Measurements from ENCODE around the gene ADCY9. TPM values are rescaled to one million over a fixed set of nuclear protein-coding genes. Genes with fewer than 3 reads are reported as not detected.

The ADCY9 gene
- total RNA-seq, 1 donor from 2014 or later, result 30.4 TPM

DNA sequence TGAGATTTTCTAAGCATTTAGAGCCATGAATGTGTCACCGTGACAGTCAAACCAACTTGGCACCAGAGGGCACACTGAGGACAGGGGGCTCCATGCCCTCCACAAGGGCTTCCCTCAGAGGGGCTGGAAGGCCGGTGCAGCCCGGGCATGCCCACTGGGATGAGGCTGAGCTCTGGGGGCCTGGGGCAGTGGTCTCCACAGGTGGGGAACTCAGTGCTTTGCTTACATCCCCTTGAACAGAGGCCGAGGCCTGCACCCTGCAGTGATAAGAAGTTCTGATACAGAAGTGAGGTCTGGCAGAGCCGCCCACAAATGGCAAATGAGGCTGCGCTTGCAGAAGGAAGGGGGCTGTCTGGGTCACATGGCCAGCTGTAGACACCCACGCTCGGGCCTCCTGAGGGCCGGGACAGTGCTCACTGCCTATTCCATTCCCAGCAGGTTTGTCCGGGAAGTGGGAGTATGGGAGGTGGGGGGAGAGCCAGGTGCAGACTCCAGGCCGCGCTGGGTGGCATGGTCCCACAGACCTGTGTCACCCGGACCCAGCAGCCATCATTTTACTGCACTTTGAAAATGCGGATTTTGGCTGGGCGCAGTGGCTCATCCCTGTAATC lies 118.9 kb downstream of the ADCY9 start:
- TF ChIP-seq, protein P1, sequence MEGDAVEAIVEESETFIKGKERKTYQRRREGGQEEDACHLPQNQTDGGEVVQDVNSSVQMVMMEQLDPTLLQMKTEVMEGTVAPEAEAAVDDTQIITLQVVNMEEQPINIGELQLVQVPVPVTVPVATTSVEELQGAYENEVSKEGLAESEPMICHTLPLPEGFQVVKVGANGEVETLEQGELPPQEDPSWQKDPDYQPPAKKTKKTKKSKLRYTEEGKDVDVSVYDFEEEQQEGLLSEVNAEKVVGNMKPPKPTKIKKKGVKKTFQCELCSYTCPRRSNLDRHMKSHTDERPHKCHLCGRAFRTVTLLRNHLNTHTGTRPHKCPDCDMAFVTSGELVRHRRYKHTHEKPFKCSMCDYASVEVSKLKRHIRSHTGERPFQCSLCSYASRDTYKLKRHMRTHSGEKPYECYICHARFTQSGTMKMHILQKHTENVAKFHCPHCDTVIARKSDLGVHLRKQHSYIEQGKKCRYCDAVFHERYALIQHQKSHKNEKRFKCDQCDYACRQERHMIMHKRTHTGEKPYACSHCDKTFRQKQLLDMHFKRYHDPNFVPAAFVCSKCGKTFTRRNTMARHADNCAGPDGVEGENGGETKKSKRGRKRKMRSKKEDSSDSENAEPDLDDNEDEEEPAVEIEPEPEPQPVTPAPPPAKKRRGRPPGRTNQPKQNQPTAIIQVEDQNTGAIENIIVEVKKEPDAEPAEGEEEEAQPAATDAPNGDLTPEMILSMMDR (IDR thresholded peaks at IDR 0.05; ENCODE audit: partially characterized antibody, unreplicated experiment), result no peak
- H3K9me3 Mint-ChIP-seq (ENCODE audit: unreplicated experiment), result no peaks in the 10 kb centered on the region
- H3K27me3 Mint-ChIP-seq (ENCODE audit: unreplicated experiment), result peaks cover 1% of the 10 kb centered on the region
- no peak overlapping the region for H3K4me3 Mint-ChIP-seq (ENCODE audit: unreplicated experiment)
- no peaks in the 10 kb centered on the region for H3K36me3 Mint-ChIP-seq (ENCODE audit: unreplicated experiment)
- peaks cover 29% of the 10 kb centered on the region for H3K4me1 Mint-ChIP-seq (ENCODE audit: low read depth, unreplicated experiment)
- DNase-seq, result no peak
- no peak overlapping the region for H3K27ac Mint-ChIP-seq (ENCODE audit: unreplicated experiment)

DNA sequence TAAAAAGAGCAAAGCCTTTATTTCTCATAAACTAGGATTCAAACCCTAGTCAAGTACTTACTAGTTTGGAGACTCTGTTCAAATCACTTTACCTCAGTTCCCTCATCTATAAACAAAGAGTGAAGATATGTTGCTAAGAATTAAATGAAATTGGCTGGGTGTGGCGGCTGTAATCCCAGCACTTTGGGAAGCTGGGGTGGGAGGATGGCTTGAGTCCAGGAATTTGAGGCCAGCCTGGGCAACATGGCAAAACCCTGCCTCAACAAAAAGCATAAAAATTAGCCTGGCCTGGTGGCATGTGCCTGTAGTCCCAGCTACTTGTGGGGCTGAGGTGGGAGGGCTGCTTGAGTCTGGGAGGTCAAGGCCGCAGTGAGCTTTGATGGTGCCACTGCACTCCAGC lies 121.2 kb downstream of the ADCY9 start:
- Mint-ChIP-seq H3K4me1 (ENCODE audit: low read depth, unreplicated experiment) (peaks cover 18% of the 10 kb centered on the region), H3K4me3 (ENCODE audit: unreplicated experiment) (no peak overlapping the region), H3K36me3 (ENCODE audit: unreplicated experiment) (no peaks in the 10 kb centered on the region), H3K27me3 (ENCODE audit: unreplicated experiment) (peaks cover 1% of the 10 kb centered on the region), H3K27ac (ENCODE audit: unreplicated experiment) (no peak overlapping the region), H3K9me3 (ENCODE audit: unreplicated experiment) (peaks cover 1% of the 10 kb centered on the region)
- DNase-seq, result no peak
- TF ChIP-seq, protein P1 (IDR thresholded peaks at IDR 0.05; ENCODE audit: partially characterized antibody, unreplicated experiment), result no peak

DNA sequence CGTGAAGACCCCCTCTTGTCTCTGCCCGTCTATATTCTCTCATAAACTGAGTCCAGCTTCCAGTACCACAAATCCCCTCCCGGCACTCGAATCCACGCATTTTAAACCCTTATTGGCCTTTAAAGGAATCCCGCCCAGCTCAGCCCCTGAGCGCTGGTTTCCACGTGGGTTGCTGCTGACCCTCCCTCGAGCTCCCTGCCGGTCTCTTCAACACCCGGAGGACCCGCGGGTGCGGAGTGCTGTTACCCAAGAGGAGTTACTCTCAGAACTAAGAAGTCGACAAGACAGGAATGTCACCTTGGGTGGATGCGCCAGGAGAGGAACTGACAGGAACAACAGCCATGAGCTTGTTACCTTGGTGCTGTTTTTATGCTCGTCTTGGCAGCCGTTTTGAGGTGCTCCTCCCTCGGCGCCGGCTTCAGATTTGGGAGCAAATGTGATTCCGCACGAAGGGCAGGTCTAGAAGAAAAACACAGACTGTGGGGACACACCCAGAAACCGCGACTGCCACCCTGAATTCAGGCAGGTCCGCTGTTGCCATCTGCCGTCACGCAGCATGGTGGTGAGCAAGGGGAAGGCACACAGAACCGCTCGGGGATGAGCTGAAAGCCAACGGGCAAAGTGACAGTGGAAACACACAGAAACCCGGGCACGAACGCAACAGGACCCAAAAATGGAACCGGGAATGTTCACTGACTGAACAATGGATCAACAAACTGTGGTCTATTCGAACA lies 123.0 kb downstream of the ADCY9 start:
- Mint-ChIP-seq H3K4me1 (ENCODE audit: low read depth, unreplicated experiment) (peaks cover 8% of the 10 kb centered on the region), H3K9me3 (ENCODE audit: unreplicated experiment) (peaks cover 1% of the 10 kb centered on the region), H3K27me3 (ENCODE audit: unreplicated experiment) (no peaks in the 10 kb centered on the region), H3K36me3 (ENCODE audit: unreplicated experiment) (no peaks in the 10 kb centered on the region), H3K27ac (ENCODE audit: unreplicated experiment) (no peak overlapping the region), H3K4me3 (ENCODE audit: unreplicated experiment) (no peak overlapping the region)
- no peak for DNase-seq
- TF ChIP-seq, protein P1 (IDR thresholded peaks at IDR 0.05; ENCODE audit: partially characterized antibody, unreplicated experiment), result no peak

DNA sequence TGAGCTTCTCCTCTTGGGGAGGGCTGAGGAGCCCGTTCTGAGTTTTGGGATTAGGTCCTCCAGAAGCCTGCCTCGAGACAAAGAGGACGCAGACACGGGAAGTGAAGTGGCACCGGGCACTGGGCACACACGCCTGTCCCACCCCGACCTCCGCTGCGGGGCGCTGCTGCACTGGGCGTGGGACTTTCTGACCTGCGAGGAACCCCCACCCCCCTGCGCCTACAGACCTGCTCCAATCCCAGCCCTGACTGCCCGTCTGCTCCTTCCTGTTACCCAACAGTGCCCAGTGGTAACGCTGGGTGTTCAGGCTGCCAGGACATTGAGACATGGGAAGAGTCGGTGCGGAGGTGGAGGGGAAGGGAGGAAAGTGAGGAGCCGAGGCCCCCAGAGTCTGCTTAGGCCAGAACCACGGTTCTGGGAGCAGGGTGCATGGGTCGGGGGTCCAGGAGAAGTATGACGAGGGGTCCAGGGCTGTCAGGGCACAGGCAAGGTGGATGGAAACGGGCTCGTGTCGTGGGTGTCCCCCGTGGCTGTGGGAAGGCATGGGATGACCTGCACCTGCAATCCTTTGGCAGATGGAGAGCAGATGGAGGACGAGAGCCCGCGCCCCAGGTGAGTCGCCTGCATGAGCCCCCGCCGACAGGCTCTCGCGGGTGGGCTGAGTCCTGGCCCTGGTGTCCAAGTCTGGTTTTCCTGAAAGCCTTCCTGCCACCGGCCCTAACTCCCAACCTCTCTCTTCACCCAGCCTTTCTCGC lies 123.8 kb downstream of the ADCY9 start:
- TF ChIP-seq, protein P1 (IDR thresholded peaks at IDR 0.05; ENCODE audit: partially characterized antibody, unreplicated experiment), result no peak
- peaks cover 4% of the 10 kb centered on the region for H3K27me3 Mint-ChIP-seq (ENCODE audit: unreplicated experiment)
- no peaks in the 10 kb centered on the region for H3K36me3 Mint-ChIP-seq (ENCODE audit: unreplicated experiment)
- peaks cover 1% of the 10 kb centered on the region for H3K9me3 Mint-ChIP-seq (ENCODE audit: unreplicated experiment)
- no peak overlapping the region for H3K27ac Mint-ChIP-seq (ENCODE audit: unreplicated experiment)
- no peak overlapping the region for H3K4me3 Mint-ChIP-seq (ENCODE audit: unreplicated experiment)
- DNase-seq, result no peak
- H3K4me1 Mint-ChIP-seq (ENCODE audit: low read depth, unreplicated experiment), result peaks cover 8% of the 10 kb centered on the region
